IPS-15b (cell line): Measurements from ENCODE around the gene PAK4.
A peak's percentile ranks its signal among the peaks of the same experiment; 100 is the strongest.
"Not testable (repeated sequence)": the region's sequence is repeated elsewhere in the genome, so short reads cannot be mapped to it uniquely, and the experiment has no call there.

Experiments
- H3K27me3 ChIP-seq: one replicate; pipeline ENCODE4 v1.6.1; 2013; ENCODE audit warnings: low read length; ENCODE audit not compliant: control insufficient read depth, insufficient read depth
- H3K36me3 ChIP-seq: one replicate; pipeline ENCODE4 v1.6.1; 2013; ENCODE audit warnings: low read length; ENCODE audit not compliant: control insufficient read depth, insufficient read depth
- H3K4me1 ChIP-seq: one replicate; pipeline ENCODE4 v1.6.1; 2013; ENCODE audit warnings: mild to moderate bottlenecking, low read length; ENCODE audit not compliant: control insufficient read depth, insufficient read depth
- H3K4me3 ChIP-seq: one replicate; pipeline ENCODE4 v1.5.1; 2013; ENCODE audit warnings: low read depth, low read length
- H3K9ac ChIP-seq: one replicate; pipeline ENCODE4 v1.6.1; 2013; ENCODE audit warnings: low read depth, mild to moderate bottlenecking, low read length
- H3K9me3 ChIP-seq: one replicate; pipeline ENCODE4 v1.6.1; 2013; ENCODE audit warnings: mild to moderate bottlenecking, low read length; ENCODE audit not compliant: control insufficient read depth, insufficient read depth

The PAK4 gene

GRCh38 chr19:39136225-39136940, 10.8 kb downstream of the PAK4 start:
- Histone ChIP-seq H3K36me3 (peaks cover 4% of the 10 kb centered on the region), H3K27me3 (no peaks in the 10 kb centered on the region), H3K4me1 (peaks cover 39% of the 10 kb centered on the region), H3K9ac (no peak overlapping the region), H3K9me3 (no peaks in the 10 kb centered on the region), H3K4me3 (no peak overlapping the region)

- Histone ChIP-seq H3K36me3 (peaks cover 4% of the 10 kb centered on the region), H3K27me3 (no peaks in the 10 kb centered on the region), H3K4me3 (no peak overlapping the region), H3K4me1 (peaks cover 39% of the 10 kb centered on the region), H3K9me3 (no peaks in the 10 kb centered on the region), H3K9ac (no peak overlapping the region)
Observed at GRCh38 chr19:39137131-39137530, 11.5 kb downstream of the PAK4 start.

- H3K4me1 ChIP-seq = peaks cover 39% of the 10 kb centered on the region
- H3K9me3 ChIP-seq = no peaks in the 10 kb centered on the region
- H3K4me3 ChIP-seq = no peak overlapping the region
Observed at GRCh38 chr19:39138221-39139211, 12.9 kb downstream of the PAK4 start.

DNA sequence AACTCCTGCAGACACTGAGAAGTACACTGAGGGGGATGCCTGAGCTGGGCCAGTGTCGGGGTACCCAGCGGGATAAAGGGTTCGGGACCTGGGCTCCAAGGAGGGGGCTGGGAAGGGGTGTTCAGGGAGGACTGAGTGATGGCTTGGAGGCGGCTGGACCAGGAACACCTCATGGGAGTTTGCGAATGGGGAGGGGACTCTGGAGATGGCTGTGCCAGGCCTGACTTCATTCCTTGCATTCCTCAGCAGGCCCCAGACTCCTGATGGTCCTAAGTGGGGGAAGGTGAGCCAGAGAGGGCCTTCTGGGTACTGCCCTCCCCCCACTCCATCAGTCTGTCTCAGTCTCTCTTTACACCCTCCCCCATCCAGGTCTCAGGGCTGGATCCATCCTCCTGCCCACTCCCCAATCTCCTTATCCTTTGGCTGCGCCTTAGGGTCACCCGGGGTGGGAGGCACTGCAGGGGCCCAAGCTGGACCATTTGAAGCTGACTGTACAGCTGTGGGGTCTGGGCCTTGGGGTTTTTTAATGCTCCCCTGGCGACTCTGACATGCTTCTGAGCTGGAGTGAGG, 13.8 kb downstream of the PAK4 start:
- H3K36me3 ChIP-seq = peaks cover 4% of the 10 kb centered on the region
- peak overlapping the region; percentile 13 for H3K4me3 ChIP-seq
- H3K9ac ChIP-seq = peak overlapping the region; percentile 47
- no peaks in the 10 kb centered on the region for H3K9me3 ChIP-seq
- no peaks in the 10 kb centered on the region for H3K27me3 ChIP-seq
- H3K4me1 ChIP-seq = peaks cover 36% of the 10 kb centered on the region

More at GRCh38 chr19:39138221-39139211, 12.9 kb downstream of the PAK4 start:
- no peaks in the 10 kb centered on the region for H3K27me3 ChIP-seq
- H3K9ac ChIP-seq = peak overlapping the region; percentile 47
- H3K36me3 ChIP-seq = peaks cover 4% of the 10 kb centered on the region

GRCh38 chr19:39139971-39140453, 14.4 kb downstream of the PAK4 start:
- Histone ChIP-seq H3K4me3 (peak overlapping the region; percentile 13), H3K4me1 (peaks cover 41% of the 10 kb centered on the region), H3K9ac (no peak overlapping the region), H3K27me3 (no peaks in the 10 kb centered on the region), H3K36me3 (peaks cover 4% of the 10 kb centered on the region), H3K9me3 (no peaks in the 10 kb centered on the region)

GRCh38 chr19:39140594-39140993, 15.0 kb downstream of the PAK4 start:
- no peaks in the 10 kb centered on the region for H3K27me3 ChIP-seq
- no peaks in the 10 kb centered on the region for H3K9me3 ChIP-seq
- H3K9ac ChIP-seq = no peak overlapping the region
- H3K36me3 ChIP-seq = peaks cover 4% of the 10 kb centered on the region
- no peak overlapping the region for H3K4me3 ChIP-seq
- peaks cover 41% of the 10 kb centered on the region for H3K4me1 ChIP-seq

GRCh38 chr19:39141929-39142328, 16.3 kb downstream of the PAK4 start:
- Histone ChIP-seq H3K9ac (no peak overlapping the region), H3K4me1 (peaks cover 45% of the 10 kb centered on the region)

DNA sequence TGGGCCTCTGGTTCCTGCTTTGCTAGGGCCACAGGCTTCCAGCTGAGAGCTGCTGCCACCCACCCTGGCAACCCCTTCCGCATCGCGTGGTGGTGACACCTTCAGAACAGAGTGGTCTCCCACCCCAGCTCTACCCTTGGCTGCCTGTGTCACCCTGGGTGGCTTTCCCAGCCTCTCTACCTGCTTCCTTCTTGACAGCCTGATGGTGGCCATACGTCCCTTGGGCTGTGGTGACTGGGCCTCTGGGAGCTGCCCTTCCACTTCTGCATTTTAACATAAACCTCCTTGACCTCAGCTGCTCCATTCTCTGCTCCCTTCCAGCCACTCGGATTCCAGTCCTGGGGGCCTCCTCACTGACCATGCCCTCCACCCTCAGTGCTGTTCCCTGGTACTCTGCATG, 17.0 kb downstream of the PAK4 start:
- H3K4me1 ChIP-seq = peaks cover 50% of the 10 kb centered on the region
- no peaks in the 10 kb centered on the region for H3K27me3 ChIP-seq
- no peak overlapping the region for H3K4me3 ChIP-seq
- H3K36me3 ChIP-seq = peaks cover 4% of the 10 kb centered on the region
- H3K9ac ChIP-seq = no peak overlapping the region
- no peaks in the 10 kb centered on the region for H3K9me3 ChIP-seq

More at GRCh38 chr19:39141929-39142328, 16.3 kb downstream of the PAK4 start:
- Histone ChIP-seq H3K27me3 (no peaks in the 10 kb centered on the region), H3K36me3 (peaks cover 4% of the 10 kb centered on the region), H3K9me3 (no peaks in the 10 kb centered on the region), H3K4me3 (no peak overlapping the region)

DNA sequence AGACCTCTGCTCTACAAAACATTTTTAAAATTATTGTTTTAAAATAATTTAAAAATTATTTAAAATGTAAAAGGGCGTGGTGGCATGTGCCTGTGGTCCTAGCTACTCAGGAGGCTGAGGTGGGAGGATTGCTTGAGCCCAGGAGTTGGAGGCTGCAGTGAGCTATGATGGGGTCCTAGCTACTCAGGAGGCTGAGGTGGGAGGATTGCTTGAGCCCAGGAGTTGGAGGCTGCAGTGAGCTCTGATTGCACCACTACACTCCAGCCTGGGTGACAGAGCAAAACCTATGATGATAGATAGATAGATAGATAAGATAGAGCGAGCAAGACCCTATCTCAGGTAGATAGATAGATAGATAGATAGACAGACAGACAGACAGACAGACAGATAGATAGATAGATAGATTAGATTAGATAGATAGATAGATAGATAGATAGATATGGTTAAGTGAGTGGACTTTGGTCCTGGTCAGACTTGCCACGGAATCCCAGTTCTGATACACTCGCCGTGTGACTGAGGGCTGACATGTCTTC, 18.2 kb downstream of the PAK4 start:
- H3K36me3 ChIP-seq, H3K27me3 ChIP-seq, H3K4me3 ChIP-seq, H3K9ac ChIP-seq, H3K9me3 ChIP-seq: not testable (repeated sequence)
- H3K4me1 ChIP-seq = peaks cover 45% of the 10 kb centered on the region

- no peaks in the 10 kb centered on the region for H3K27me3 ChIP-seq
- no peaks in the 10 kb centered on the region for H3K9me3 ChIP-seq
- peaks cover 4% of the 10 kb centered on the region for H3K36me3 ChIP-seq
- no peak overlapping the region for H3K9ac ChIP-seq
- no peak overlapping the region for H3K4me3 ChIP-seq
- peaks cover 38% of the 10 kb centered on the region for H3K4me1 ChIP-seq
Observed at GRCh38 chr19:39144290-39145071, 18.9 kb downstream of the PAK4 start.
